H1 (cell line): ENCODE measurements around the gene ATP6V0D1. TPM values are rescaled to one million over a fixed set of nuclear protein-coding genes. Genes with fewer than 3 reads are reported as not detected.

Experiments
- CTCF ChIA-PET: fragments of 300-600 bp; sonication (Branson Sonifier 250); formaldehyde crosslinking; loops from one replicate; lab custom pipeline; 2021; ENCODE audit not compliant: partially characterized antibody; lab: Charles Lee
- POLR2A ChIA-PET: fragments of 300-600 bp; sonication (Branson Sonifier 250); formaldehyde crosslinking; loops from one replicate; lab custom pipeline; 2021; ENCODE audit warnings: inconsistent platforms; ENCODE audit not compliant: partially characterized antibody; lab: Charles Lee
- DNase-seq, 2 experiments: peaks; one replicate each; pipeline versions ENCODE4 v3.0.0 to v3.0.0-alpha.2; 2010 to 2022; ENCODE audit warnings: low spot score in 2 of 2, low read depth in 1 of 2, mixed read lengths in 1 of 2
- FAIRE-seq: peaks from 2 replicates; lab custom pipeline; 2011; peaks lifted over from hg19 to GRCh38; lab: Jason Lieb, UNC
- H2AFZ ChIP-seq: 2 replicates; pipeline ENCODE4 v1.8.1; 2012; ENCODE audit warnings: low read length, inconsistent platforms
- H2AK5ac ChIP-seq: 2 replicates; pipeline ENCODE4 v1.6.1; 2013; ENCODE audit warnings: low read depth, low read length
- H2BK120ac ChIP-seq: replicated peaks from 2 replicates; pipeline ENCODE3; 2013; ENCODE audit warnings: low read depth, low read length, inconsistent platforms
- H2BK12ac ChIP-seq: 2 replicates; pipeline ENCODE4 v1.6.1; 2013; ENCODE audit warnings: low read depth, low read length
- H2BK15ac ChIP-seq: 2 replicates; pipeline ENCODE4 v1.6.1; 2013; ENCODE audit warnings: low read length
- H2BK20ac ChIP-seq: 2 replicates; pipeline ENCODE4 v1.6.1; 2013; ENCODE audit warnings: low read length
- H2BK5ac ChIP-seq: 2 replicates; pipeline ENCODE4 v1.6.1; 2013; ENCODE audit warnings: low read depth, low read length
- H3K14ac ChIP-seq: 2 replicates; pipeline ENCODE4 v1.6.1; 2013; ENCODE audit warnings: inconsistent platforms; ENCODE audit not compliant: insufficient read length
- H3K18ac ChIP-seq: 2 replicates; pipeline ENCODE4 v1.6.1; 2013; ENCODE audit warnings: low read length; ENCODE audit errors: extremely low read depth
- H3K23ac ChIP-seq: 2 replicates; pipeline ENCODE4 v1.6.1; 2013; ENCODE audit warnings: inconsistent platforms; ENCODE audit not compliant: insufficient read length
- H3K23me2 ChIP-seq: 2 replicates; pipeline ENCODE4 v1.6.1; 2013; ENCODE audit warnings: low read depth, low read length
- H3K27ac ChIP-seq: 2 replicates; pipeline ENCODE4 v1.6.1; 2011; ENCODE audit warnings: low read depth, low read length, inconsistent platforms
- H3K27me3 ChIP-seq, 4 experiments: replicated peaks in 1 of 4; 1 replicate in 1 of 4; 2 replicates in 3 of 4; pipeline versions ENCODE4 v1.6.1 to v1.8.1; 2011 to 2013; ENCODE audit warnings: low read length in 3 of 4, mild to moderate bottlenecking in 3 of 4, inconsistent platforms in 2 of 4, mixed read lengths in 2 of 4, moderate library complexity in 1 of 4; ENCODE audit not compliant: control insufficient read depth in 3 of 4, insufficient read depth in 3 of 4; ENCODE audit errors: extremely low read depth in 1 of 4
- H3K36me3 ChIP-seq, 4 experiments: 2 replicates each; pipeline versions ENCODE4 v1.6.1 to v1.8.1; 2011 to 2013; ENCODE audit warnings: mild to moderate bottlenecking in 4 of 4, low read length in 3 of 4, moderate library complexity in 2 of 4, control low read depth in 1 of 4, inconsistent platforms in 1 of 4; ENCODE audit not compliant: insufficient read depth in 4 of 4, control insufficient read depth in 2 of 4
- H3K4ac ChIP-seq: replicated peaks from 2 replicates; pipeline ENCODE3; 2013; ENCODE audit warnings: low read length, low read depth, mixed read lengths, inconsistent platforms; ENCODE audit not compliant: insufficient read length
- H3K4me1 ChIP-seq, 4 experiments: replicated peaks in 1 of 4; 1 replicate in 1 of 4; 2 replicates in 3 of 4; pipeline versions ENCODE4 v1.6.1 to v1.8.1; 2011 to 2013; ENCODE audit warnings: low read length in 3 of 4, inconsistent platforms in 2 of 4, mixed read lengths in 1 of 4; ENCODE audit not compliant: insufficient read depth in 4 of 4, control insufficient read depth in 3 of 4
- H3K4me2 ChIP-seq, 2 experiments: 2 replicates each; pipeline versions ENCODE4 v1.6.1 to v1.8.1; 2011 to 2013; ENCODE audit warnings: low read depth in 2 of 2, low read length in 2 of 2, control low read depth in 1 of 2, inconsistent platforms in 1 of 2, mild to moderate bottlenecking in 1 of 2; ENCODE audit not compliant: insufficient read depth in 1 of 2
- H3K4me3 ChIP-seq, 4 experiments: fragments of 200-600, 300-600 bp in 1 of 4; sonication (generic), shearing (Covaris generic), sonication (Bioruptor Twin) in 1 of 4; 2 replicates each; pipeline versions ENCODE4 v1.5.1 to v1.8.1; 2011 to 2016; ENCODE audit warnings: low read length in 4 of 4, low read depth in 3 of 4, control low read depth in 2 of 4, inconsistent platforms in 2 of 4, mild to moderate bottlenecking in 2 of 4, mixed read lengths in 1 of 4, moderate library complexity in 1 of 4; ENCODE audit not compliant: insufficient read depth in 2 of 4; ENCODE audit errors: extremely low read depth in 1 of 4
- H3K56ac ChIP-seq: replicated peaks from 2 replicates; pipeline ENCODE3; 2013; ENCODE audit warnings: low read depth, mild to moderate bottlenecking, mixed read lengths, low read length, inconsistent platforms; ENCODE audit not compliant: insufficient read length
- H3K79me1 ChIP-seq: 2 replicates; pipeline ENCODE4 v1.6.1; 2013; ENCODE audit warnings: low read depth, low read length, control low read depth
- H3K79me2 ChIP-seq, 2 experiments: 2 replicates each; pipeline versions ENCODE4 v1.6.1 to v1.8.1; 2012 to 2013; ENCODE audit warnings: low read length in 2 of 2, mild to moderate bottlenecking in 2 of 2, inconsistent platforms in 1 of 2; ENCODE audit not compliant: insufficient read depth in 2 of 2, control insufficient read depth in 1 of 2
- H3K9ac ChIP-seq, 4 experiments: replicated peaks in 1 of 4; 1 replicate in 1 of 4; 2 replicates in 3 of 4; pipeline versions ENCODE4 v1.6.1 to v1.8.1; 2011 to 2013; ENCODE audit warnings: low read depth in 3 of 4, low read length in 3 of 4, control low read depth in 2 of 4, mild to moderate bottlenecking in 2 of 4, moderate library complexity in 2 of 4, inconsistent platforms in 1 of 4; ENCODE audit errors: extremely low read depth in 1 of 4
- H3K9me3 ChIP-seq, 2 experiments: 2 replicates each; pipeline versions ENCODE4 v1.6.1 to v1.8.1; 2012 to 2013; ENCODE audit warnings: mild to moderate bottlenecking in 2 of 2, moderate library complexity in 2 of 2, control low read depth in 1 of 2, inconsistent platforms in 1 of 2, low read depth in 1 of 2, low read length in 1 of 2, mixed read lengths in 1 of 2; ENCODE audit not compliant: insufficient read depth in 2 of 2
- H4K20me1 ChIP-seq, 2 experiments: replicated peaks in 1 of 2; 2 replicates each; pipeline versions ENCODE3 to v1.8.1; 2011 to 2013; ENCODE audit warnings: inconsistent platforms in 2 of 2, low read length in 2 of 2, mild to moderate bottlenecking in 1 of 2; ENCODE audit not compliant: insufficient read depth in 2 of 2, control insufficient read depth in 1 of 2
- H4K5ac ChIP-seq: 2 replicates; pipeline ENCODE4 v1.6.1; 2013; ENCODE audit warnings: low read length, low read depth, mixed read lengths, inconsistent platforms; ENCODE audit not compliant: insufficient read length
- H4K8ac ChIP-seq: 2 replicates; pipeline ENCODE4 v1.8.0; 2013; ENCODE audit warnings: mild to moderate bottlenecking, moderate library complexity, low read length, inconsistent platforms; ENCODE audit not compliant: insufficient read depth; ENCODE audit errors: extremely low read depth
- H4K91ac ChIP-seq: replicated peaks from 2 replicates; pipeline ENCODE3; 2013; ENCODE audit warnings: low read length, mixed read lengths, inconsistent platforms; ENCODE audit not compliant: insufficient read length
- RAD21 ChIP-seq, 2 experiments: IDR thresholded peaks in 1 of 2; conservative IDR thresholded peaks in 1 of 2; 2 replicates each; pipeline ENCODE4 v1.6.1; 2011; ENCODE audit warnings: low read depth in 2 of 2, low read length in 2 of 2, improper control_type of control experiment in 1 of 2, inconsistent platforms in 1 of 2, mild to moderate bottlenecking in 1 of 2, moderate library complexity in 1 of 2
- SIN3A ChIP-seq, 2 experiments: IDR thresholded peaks in 1 of 2; conservative IDR thresholded peaks in 1 of 2; 2 replicates each; pipeline ENCODE4 v1.6.1; 2011 to 2012; ENCODE audit warnings: low read length in 2 of 2, improper control_type of control experiment in 1 of 2, low read depth in 1 of 2, mild to moderate bottlenecking in 1 of 2
- WGBS, 2 experiments: shearing (Covaris generic) in 1 of 2; methylation state at CpG; one replicate each; pipeline versions ENCODE4 v1.1.6 to v1.1.7; 2013 to 2015; ENCODE audit warnings: low lambda C conversion rate in 2 of 2, mixed read lengths in 2 of 2, inconsistent platforms in 1 of 2, low coverage in 1 of 2, missing lambda C conversion rate in 1 of 2; ENCODE audit not compliant: insufficient replicate concordance in 2 of 2, insufficient coverage in 1 of 2, insufficient read length in 1 of 2; ENCODE audit errors: extremely low coverage in 1 of 2, missing lambda C conversion rate in 1 of 2; 5-methylcytosine and 5-hydroxymethylcytosine counted together
- polyA plus RNA-seq, 7 experiments: library from polyadenylated mRNA; depleted of rRNA in 3 of 7; stranded (reverse) in 5 of 7; unstranded in 2 of 7; fragments of >200 nt in 5 of 7; fragments of 200-250 nt in 2 of 7; gene quantifications; 1 replicate in 5 of 7; 2 replicates in 1 of 7; 4 replicates in 1 of 7; pipeline versions ENCODE4 v1.2.1 to v1.2.3, GENCODE V29; 2011 to 2013; ENCODE audit warnings: missing spikeins in 2 of 7, mixed read lengths in 2 of 7
- total RNA-seq: library from RNA; stranded (reverse); fragmentation: NEBNext Ultra II Directional; extraction: Animal tissue kit (Norgen Biotek cat#: 25700); gene quantifications from 2 replicates; pipeline ENCODE4 v1.2.1, GENCODE V29; 2021
- TF ChIP-seq, protein P1 (sequence below), 3 experiments: IDR thresholded peaks; 1 replicate in 2 of 3; 2 replicates in 1 of 3; pipeline versions ENCODE4 v1.5.1 to v1.6.1; 2011; ENCODE audit warnings: low read length in 3 of 3, mild to moderate bottlenecking in 3 of 3, inconsistent platforms in 2 of 3, low read depth in 1 of 3, moderate library complexity in 1 of 3; ENCODE audit not compliant: insufficient read depth in 1 of 3; ENCODE audit errors: control extremely low read depth in 1 of 3

ATP6V0D1 gene
- total and polyA plus RNA-seq, 2 of the 8 experiments (the other 6 are each of a cell fraction or from before 2014, with no cell fraction given), result 47.3 to 134 TPM

DNA sequence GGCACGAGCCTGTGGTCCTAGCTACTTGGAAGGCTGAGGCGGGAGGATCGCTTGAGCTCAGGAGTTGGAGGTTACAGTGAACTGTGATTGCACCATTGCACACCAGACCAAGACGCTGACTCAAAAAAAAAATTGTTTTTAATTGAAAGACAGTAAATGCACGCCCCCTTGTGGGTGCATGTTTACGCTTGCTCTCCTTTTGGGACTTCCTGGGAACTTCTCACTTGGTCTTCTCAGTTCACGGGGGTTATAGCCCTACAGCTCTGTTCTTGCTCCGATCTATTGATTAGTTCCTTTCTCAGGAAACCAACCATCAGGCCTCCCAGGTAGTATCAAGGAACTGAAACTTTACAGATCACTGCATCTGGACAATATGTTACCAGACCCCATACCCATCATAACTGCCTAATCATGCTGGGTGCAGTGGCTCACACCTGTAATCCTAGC, 33.4 kb upstream of the ATP6V0D1 start:
- H3K36me3 ChIP-seq, result no peaks in the 10 kb centered on the region
- no peak overlapping the region; a peak in 1 of 4 replicates for H3K4me2 ChIP-seq
- no peak for TF ChIP-seq SIN3A (conservative IDR thresholded peaks at IDR 0.05 in 1 of 2, IDR thresholded peaks at IDR 0.05 in 1 of 2; ENCODE audit: low read depth in 1 of 2, low read length in 2 of 2)
- TF ChIP-seq RAD21 (IDR thresholded peaks at IDR 0.05 in 1 of 2, conservative IDR thresholded peaks at IDR 0.05 in 1 of 2; ENCODE audit: low read depth in 2 of 2, low read length in 2 of 2), result peak; percentile 55 to 65
- TF ChIP-seq, protein P1, sequence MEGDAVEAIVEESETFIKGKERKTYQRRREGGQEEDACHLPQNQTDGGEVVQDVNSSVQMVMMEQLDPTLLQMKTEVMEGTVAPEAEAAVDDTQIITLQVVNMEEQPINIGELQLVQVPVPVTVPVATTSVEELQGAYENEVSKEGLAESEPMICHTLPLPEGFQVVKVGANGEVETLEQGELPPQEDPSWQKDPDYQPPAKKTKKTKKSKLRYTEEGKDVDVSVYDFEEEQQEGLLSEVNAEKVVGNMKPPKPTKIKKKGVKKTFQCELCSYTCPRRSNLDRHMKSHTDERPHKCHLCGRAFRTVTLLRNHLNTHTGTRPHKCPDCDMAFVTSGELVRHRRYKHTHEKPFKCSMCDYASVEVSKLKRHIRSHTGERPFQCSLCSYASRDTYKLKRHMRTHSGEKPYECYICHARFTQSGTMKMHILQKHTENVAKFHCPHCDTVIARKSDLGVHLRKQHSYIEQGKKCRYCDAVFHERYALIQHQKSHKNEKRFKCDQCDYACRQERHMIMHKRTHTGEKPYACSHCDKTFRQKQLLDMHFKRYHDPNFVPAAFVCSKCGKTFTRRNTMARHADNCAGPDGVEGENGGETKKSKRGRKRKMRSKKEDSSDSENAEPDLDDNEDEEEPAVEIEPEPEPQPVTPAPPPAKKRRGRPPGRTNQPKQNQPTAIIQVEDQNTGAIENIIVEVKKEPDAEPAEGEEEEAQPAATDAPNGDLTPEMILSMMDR (IDR thresholded peaks at IDR 0.05; ENCODE audit: control extremely low read depth in 1 of 3, insufficient read depth in 1 of 3, low read depth in 1 of 3, low read length in 3 of 3), result peak; percentile 38 to 77 (median 69)
- TF ChIP-seq, all 59 proteins: peak for 2
- Histone ChIP-seq H3K4ac (no peak overlapping the region), H2BK120ac (no peak overlapping the region), H2AK5ac (no peak overlapping the region), H3K79me2 (no peaks in the 10 kb centered on the region), H3K4me3 (no peak overlapping the region), H3K27me3 (peaks cover 0 to 11% (median 5%) of the 10 kb centered on the region in 4 experiments; a peak in 2 of 7 replicates), H3K9me3 (no peaks in the 10 kb centered on the region), H4K5ac (no peak overlapping the region), H2BK15ac (no peak overlapping the region), H4K8ac (no peak overlapping the region), H2BK12ac (no peak overlapping the region), H3K9ac (no peak overlapping the region), H2BK5ac (no peak overlapping the region), H3K56ac (no peak overlapping the region), H3K23me2 (no peaks in the 10 kb centered on the region), H3K79me1 (no peaks in the 10 kb centered on the region; the same call in 1 of the 2 replicates), H4K20me1 (no peaks in the 10 kb centered on the region), H2AFZ (no peak overlapping the region), H3K4me1 (no peaks in the 10 kb centered on the region), H3K14ac (no peak overlapping the region), H4K91ac (no peak overlapping the region), H3K18ac (no peak overlapping the region), H3K23ac (no peak overlapping the region), H3K27ac (no peak overlapping the region), H2BK20ac (no peak overlapping the region)
- DNase-seq (peak in 1 of 2 experiments; percentile 69), FAIRE-seq (peak; percentile 42)
- CTCF ChIA-PET, result interaction anchor here (0.6 to 9.9 kb wide), 40 partner anchors 9 to 569 kb away, joined by 3 to 335 read pairs (median 5); partner anchors contain the start of genes AGRP, ATP6V0D1, B3GNT9 and C16orf86
- POLR2A ChIA-PET, result interaction anchor here (0.9 to 1.1 kb wide), 2 partner anchors 11 to 25 kb away, joined by 3 read pairs; no protein-coding TSS in a partner anchor
- whole genome bisulfite sequencing, 2 experiments, result 23% methylated on average over 8 of the region's 8 CpGs; no CpG with 5 or more reads in 1 of the 2 experiments
